Hematopoietic multipotent progenitor cell treated with erythropoietin and hydrocortisone succinate and interleukin-3 and kit ligand, for 6 days (in vitro differentiated cells): ENCODE results near the gene ERBB2.

Experiments
- DNase-seq: peaks from one replicate; pipeline ENCODE4 v3.0.0-alpha.2; 2015

The ERBB2 gene

GRCh38 chr17:39769974-39770587 is 70.2 kb downstream of the ERBB2 start:
- DNase-seq, result no peak

- no peak for DNase-seq
Measured at GRCh38 chr17:39772415-39772814, 72.6 kb downstream of the ERBB2 start.

GRCh38 chr17:39772987-39773934 is 73.4 kb downstream of the ERBB2 start:
- DNase-seq, result no peak

GRCh38 chr17:39774047-39774446 is 74.2 kb downstream of the ERBB2 start:
- DNase-seq, result no peak

GRCh38 chr17:39775031-39775430 is 75.2 kb downstream of the ERBB2 start:
- DNase-seq, result no peak

GRCh38 chr17:39776252-39776651 is 76.4 kb downstream of the ERBB2 start:
- no peak for DNase-seq

- no peak for DNase-seq
Measured at GRCh38 chr17:39777534-39778365, 77.9 kb downstream of the ERBB2 start.
